Nephron progenitor cell (in vitro differentiated cells): ENCODE results near the gene C2orf72.

ENCODE experiments used
- DNase-seq: peaks from one replicate; pipeline ENCODE4 v3.0.0; 2021
- H3K27ac Mint-ChIP-seq: 2 replicates; pipeline ENCODE4 v1.8.0; 2021; ENCODE audit warnings: mild to moderate bottlenecking, moderate library complexity, mixed read lengths
- H3K27me3 Mint-ChIP-seq: 2 replicates; pipeline ENCODE4 v1.8.0; 2021; ENCODE audit warnings: mild to moderate bottlenecking, low read depth, mixed read lengths; ENCODE audit not compliant: poor library complexity
- H3K36me3 Mint-ChIP-seq: 2 replicates; pipeline ENCODE4 v1.8.0; 2021; ENCODE audit warnings: low read depth, mixed read lengths
- H3K4me1 Mint-ChIP-seq: 2 replicates; pipeline ENCODE4 v1.8.0; 2021; ENCODE audit warnings: mixed read lengths
- H3K4me3 Mint-ChIP-seq: 2 replicates; pipeline ENCODE4 v1.8.0; 2021; ENCODE audit warnings: mild to moderate bottlenecking, moderate library complexity, mixed read lengths
- H3K9me3 Mint-ChIP-seq: 2 replicates; pipeline ENCODE4 v1.8.0; 2021; ENCODE audit warnings: mild to moderate bottlenecking, moderate library complexity, mixed read lengths
- TF ChIP-seq, protein P1 (sequence below): fragments of 200-600 bp; sonication (generic); IDR thresholded peaks from 2 replicates; pipeline ENCODE4 v1.5.0; 2021; ENCODE audit warnings: antibody characterized with exemption

The C2orf72 gene

DNA sequence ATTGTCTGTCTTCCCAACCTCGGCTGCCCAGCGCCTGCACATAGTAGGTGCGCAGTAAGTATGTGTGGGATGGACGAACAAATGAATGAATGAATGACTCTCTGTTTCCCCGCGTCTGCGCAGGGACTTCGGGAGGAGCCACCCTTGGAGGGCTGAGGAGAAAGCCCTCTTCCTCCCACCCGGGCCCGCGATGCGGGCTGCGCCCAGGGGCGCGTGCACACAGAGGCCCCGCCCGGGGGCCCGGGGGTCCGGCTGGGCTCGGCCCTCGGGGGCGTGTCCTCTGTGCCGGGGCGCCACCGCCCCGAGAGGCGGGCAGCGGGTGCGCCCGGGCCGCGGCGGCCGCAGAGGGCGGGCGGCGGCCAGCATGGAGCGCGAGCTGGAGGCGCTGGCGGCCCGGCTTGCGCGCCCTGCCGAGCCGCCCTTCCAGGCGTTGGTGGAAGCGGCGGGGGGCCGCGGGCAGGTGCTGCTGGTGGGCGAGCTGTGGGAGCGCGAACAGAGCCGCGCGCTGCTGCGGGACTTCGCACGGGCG, at the start of gene C2orf72:
TSS of gene C2orf72 (plus strand) at position 322 of the 529 bp plus-strand sequence. CDS start at position 365, 43 bp downstream.
- Mint-ChIP-seq H3K27ac (no peak within 1 kb of the TSS), H3K4me1 (peaks cover 18% of the 10 kb centered on the region), H3K9me3 (peaks cover 3% of the 10 kb centered on the region), H3K4me3 (peak within 1 kb of the TSS; percentile 79), H3K36me3 (no peaks in the 10 kb centered on the region), H3K27me3 (peaks cover 90% of the 10 kb centered on the region)
- TF ChIP-seq, protein P1, sequence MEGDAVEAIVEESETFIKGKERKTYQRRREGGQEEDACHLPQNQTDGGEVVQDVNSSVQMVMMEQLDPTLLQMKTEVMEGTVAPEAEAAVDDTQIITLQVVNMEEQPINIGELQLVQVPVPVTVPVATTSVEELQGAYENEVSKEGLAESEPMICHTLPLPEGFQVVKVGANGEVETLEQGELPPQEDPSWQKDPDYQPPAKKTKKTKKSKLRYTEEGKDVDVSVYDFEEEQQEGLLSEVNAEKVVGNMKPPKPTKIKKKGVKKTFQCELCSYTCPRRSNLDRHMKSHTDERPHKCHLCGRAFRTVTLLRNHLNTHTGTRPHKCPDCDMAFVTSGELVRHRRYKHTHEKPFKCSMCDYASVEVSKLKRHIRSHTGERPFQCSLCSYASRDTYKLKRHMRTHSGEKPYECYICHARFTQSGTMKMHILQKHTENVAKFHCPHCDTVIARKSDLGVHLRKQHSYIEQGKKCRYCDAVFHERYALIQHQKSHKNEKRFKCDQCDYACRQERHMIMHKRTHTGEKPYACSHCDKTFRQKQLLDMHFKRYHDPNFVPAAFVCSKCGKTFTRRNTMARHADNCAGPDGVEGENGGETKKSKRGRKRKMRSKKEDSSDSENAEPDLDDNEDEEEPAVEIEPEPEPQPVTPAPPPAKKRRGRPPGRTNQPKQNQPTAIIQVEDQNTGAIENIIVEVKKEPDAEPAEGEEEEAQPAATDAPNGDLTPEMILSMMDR: no peak
- peak; percentile 66 for DNase-seq

DNA sequence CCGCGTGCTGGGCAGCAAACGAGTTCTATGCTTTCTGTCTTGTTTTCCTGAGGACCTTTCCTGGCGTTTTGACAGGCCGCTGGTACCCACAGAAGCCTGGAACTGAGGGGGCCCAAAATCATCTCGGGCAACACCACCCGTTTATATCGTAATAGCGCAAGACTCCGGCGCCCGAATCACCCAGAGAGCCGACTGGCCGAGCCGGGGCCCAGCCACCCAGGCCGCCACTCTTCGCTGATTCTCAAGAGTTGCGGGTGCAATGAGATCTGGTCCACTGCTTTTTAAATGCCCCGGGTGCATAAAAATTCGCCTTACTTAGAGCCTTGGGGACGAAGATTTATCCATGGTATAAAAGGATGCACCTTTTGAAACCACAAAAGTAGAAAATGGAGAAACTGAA, 47.6 kb upstream of the C2orf72 start:
- DNase-seq: no peak
- H3K4me3 Mint-ChIP-seq: no peak overlapping the region
- TF ChIP-seq, protein P1: no peak
- H3K4me1 Mint-ChIP-seq: peaks cover 30% of the 10 kb centered on the region
- no peaks in the 10 kb centered on the region for H3K36me3 Mint-ChIP-seq
- H3K27ac Mint-ChIP-seq: no peak overlapping the region
- H3K9me3 Mint-ChIP-seq: no peaks in the 10 kb centered on the region
- H3K27me3 Mint-ChIP-seq: peaks cover 9% of the 10 kb centered on the region

DNA sequence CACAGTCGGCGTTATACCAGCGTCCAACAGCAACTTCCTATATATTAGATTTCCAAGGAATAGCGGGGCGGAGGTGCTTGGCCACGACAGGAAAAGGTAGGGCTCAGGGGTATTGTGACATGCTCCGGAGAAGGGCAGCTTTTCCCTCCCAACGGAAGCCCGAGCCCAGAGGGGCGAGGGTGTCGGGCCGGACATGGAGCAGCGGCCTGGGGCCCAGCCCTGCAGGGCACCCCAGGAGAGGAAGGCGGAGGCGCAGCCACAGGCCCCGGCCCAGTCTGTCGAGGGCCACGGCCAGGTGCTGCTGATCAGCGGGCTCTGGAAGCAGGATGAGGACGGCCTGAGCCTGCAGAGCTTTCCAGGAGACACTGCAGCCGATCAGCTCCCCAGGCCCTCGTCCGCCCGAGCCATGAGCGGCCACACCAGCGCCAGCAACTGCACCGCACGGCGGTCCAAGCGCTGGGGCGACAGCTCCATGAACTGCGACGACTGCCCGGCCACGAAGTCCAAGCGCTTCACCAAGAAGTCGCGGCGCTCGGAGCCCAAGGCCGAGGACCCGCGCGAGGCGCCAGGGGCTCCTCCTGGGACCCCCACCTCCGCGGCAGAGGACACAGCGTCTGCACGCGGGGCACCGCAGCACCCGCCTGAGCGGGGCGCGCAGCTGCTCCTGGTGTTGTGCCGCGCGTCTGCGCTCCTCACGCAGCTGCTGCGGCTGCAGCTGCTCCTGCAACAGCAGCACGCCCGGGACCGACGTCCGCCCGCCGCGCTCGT, 47.0 kb upstream of the C2orf72 start:
- no peak overlapping the region for H3K27ac Mint-ChIP-seq
- H3K36me3 Mint-ChIP-seq: no peaks in the 10 kb centered on the region
- no peak overlapping the region for H3K4me3 Mint-ChIP-seq
- DNase-seq: no peak
- TF ChIP-seq, protein P1: no peak
- peaks cover 29% of the 10 kb centered on the region for H3K4me1 Mint-ChIP-seq
- peaks cover 9% of the 10 kb centered on the region for H3K27me3 Mint-ChIP-seq
- no peaks in the 10 kb centered on the region for H3K9me3 Mint-ChIP-seq

DNA sequence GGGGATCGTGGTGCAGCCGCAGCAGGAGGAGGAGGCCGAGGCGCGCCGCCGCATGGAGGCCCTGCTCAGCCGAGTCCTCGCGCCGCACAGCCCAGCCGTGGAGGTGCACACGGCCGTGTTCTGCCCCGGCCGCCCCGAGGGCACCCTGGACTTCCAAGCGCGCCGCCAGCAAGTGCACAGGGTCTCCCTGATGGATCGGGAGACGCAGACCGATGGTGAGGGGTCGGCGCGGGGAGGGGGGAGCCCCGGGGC, 46.5 kb upstream of the C2orf72 start:
- no peaks in the 10 kb centered on the region for H3K36me3 Mint-ChIP-seq
- H3K4me3 Mint-ChIP-seq: no peak overlapping the region
- no peaks in the 10 kb centered on the region for H3K9me3 Mint-ChIP-seq
- TF ChIP-seq, protein P1: no peak
- DNase-seq: no peak
- no peak overlapping the region for H3K27ac Mint-ChIP-seq
- peaks cover 26% of the 10 kb centered on the region for H3K4me1 Mint-ChIP-seq
- peaks cover 13% of the 10 kb centered on the region for H3K27me3 Mint-ChIP-seq

DNA sequence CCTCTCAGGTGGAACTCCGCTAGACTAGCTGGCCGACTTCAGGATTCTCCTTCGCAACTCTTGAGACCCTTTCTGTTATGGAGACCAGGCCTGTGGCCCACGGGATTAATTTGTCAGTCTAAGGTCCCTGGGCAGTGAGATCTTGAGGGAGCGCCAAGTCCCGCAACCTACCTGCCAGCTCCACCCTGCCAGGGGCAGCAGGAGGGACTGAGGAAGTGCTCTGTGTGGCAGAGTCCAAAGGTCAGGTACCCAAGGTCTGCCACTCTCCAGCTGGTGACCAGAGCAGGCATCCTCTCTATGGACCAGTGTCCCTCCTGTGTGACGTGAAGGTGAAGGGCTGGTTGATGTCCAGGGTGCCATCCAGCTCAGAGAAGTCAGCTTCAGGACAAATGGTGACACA, 45.7 kb upstream of the C2orf72 start:
- H3K4me3 Mint-ChIP-seq: no peak overlapping the region
- no peak for DNase-seq
- H3K4me1 Mint-ChIP-seq: peaks cover 24% of the 10 kb centered on the region
- H3K36me3 Mint-ChIP-seq: no peaks in the 10 kb centered on the region
- peaks cover 1% of the 10 kb centered on the region for H3K9me3 Mint-ChIP-seq
- H3K27ac Mint-ChIP-seq: no peak overlapping the region
- H3K27me3 Mint-ChIP-seq: peaks cover 13% of the 10 kb centered on the region
- TF ChIP-seq, protein P1: no peak

DNA sequence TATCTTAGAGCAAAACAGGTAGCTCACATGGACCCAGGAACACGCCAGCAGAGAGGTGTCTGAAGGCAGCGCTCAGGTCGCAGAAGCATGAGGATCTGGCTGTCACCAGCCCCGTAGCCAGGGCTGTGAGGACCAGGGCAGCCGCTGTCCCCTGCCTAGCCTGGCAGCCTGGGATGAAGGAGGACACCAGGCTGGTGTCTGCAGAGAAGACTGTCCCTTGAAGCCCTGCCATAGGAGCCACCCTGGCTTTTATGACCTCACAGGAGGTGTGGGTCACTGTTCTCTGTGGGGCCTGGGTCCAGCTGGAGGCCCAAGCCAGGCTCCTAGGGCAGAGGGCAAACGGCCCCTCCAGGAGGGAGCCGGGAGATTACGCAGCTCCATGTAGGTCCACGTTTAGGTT, 41.5 kb upstream of the C2orf72 start, which contains the start of gene SPATA3:
TSS of gene SPATA3 (plus strand) at position 301 of the 400 bp plus-strand sequence. CDS start 113 bp downstream, outside the sequence.
- H3K4me1 Mint-ChIP-seq: peaks cover 12% of the 10 kb centered on the region
- no peaks in the 10 kb centered on the region for H3K36me3 Mint-ChIP-seq
- no peak within 1 kb of the TSS for H3K27ac Mint-ChIP-seq
- TF ChIP-seq, protein P1: no peak
- H3K4me3 Mint-ChIP-seq: no peak within 1 kb of the TSS
- peaks cover 50% of the 10 kb centered on the region for H3K27me3 Mint-ChIP-seq
- H3K9me3 Mint-ChIP-seq: peaks cover 17% of the 10 kb centered on the region
- no peak for DNase-seq
